Measurements from ENCODE around the gene EPHA6.
"Not testable (repeated sequence)": the region's sequence is repeated elsewhere in the genome, so short reads cannot be mapped to it uniquely, and the experiment has no call there.

The EPHA6 gene

GRCh38 chr3:97480696-97481289, 666.4 kb downstream of the EPHA6 start:
- DNase-seq = not testable (repeated sequence)

GRCh38 chr3:97481416-97481815, 667.0 kb downstream of the EPHA6 start:
- DNase-seq = no peak

- DNase-seq = no peak
Observed at GRCh38 chr3:97485206-97485605, 670.8 kb downstream of the EPHA6 start.

DNA sequence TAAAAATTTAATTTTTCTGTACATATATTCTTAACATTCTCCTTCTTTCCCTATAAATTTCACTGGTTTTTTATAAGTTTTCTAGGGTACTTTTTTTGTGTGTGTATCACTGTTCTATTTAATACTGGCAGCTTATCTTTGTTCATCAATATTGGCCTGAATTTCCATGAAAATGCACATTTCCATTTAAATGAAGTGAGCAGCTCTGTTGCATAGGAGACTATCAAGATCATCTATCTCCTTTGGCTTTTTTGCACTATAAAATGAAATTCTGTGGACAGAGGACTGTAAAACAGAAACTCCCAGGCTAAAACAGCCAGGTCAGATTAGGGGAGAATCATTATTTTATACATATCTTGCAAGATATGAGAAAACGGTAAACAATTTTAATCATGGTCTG, 673.2 kb downstream of the EPHA6 start:
- no peak for DNase-seq

DNA sequence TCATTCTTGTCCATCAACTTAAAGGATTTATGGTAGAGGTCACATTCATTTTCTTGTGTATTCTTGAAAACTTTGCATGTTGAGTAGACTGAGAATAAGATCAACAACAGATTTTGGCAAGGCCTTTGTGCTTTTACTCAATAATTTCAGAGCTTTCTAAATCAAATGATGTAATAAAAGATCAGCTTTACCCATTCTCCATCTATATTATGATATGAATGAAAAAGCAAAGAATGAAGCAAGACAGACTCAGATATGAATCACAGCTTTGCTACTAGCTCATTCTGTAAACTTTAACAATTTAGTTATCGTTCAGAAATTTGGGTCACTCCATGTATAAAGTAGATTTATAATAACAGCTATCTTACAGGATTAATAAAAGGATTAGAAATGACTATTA, 674.3 kb downstream of the EPHA6 start:
- DNase-seq = no peak

- no peak for DNase-seq
Observed at GRCh38 chr3:97495896-97496295, 681.5 kb downstream of the EPHA6 start.

DNA sequence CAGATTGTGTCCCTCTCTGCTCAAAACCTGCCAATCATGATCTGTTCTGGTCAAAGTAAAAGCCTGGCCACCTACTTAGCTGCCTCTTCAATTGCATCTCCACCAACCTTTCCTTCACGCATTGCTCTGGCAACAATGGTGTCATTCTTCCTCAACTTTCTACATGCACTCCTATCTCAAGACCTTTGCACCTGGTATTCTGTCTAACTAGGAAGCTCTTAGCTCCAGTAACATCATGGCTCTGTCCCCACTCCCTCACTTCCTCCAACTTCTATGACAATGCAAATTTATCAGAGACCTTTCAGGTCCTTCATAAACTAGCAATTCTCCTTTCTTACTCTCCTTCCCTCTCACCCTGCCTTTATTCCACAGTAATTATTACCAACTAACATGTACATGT, 682.7 kb downstream of the EPHA6 start:
- no peak for DNase-seq

- DNase-seq = no peak
Observed at GRCh38 chr3:97504463-97504862, 690.1 kb downstream of the EPHA6 start.

- DNase-seq = no peak
Observed at GRCh38 chr3:97510795-97511194, 696.4 kb downstream of the EPHA6 start.

GRCh38 chr3:97515076-97515475, 700.7 kb downstream of the EPHA6 start:
- DNase-seq = no peak

DNA sequence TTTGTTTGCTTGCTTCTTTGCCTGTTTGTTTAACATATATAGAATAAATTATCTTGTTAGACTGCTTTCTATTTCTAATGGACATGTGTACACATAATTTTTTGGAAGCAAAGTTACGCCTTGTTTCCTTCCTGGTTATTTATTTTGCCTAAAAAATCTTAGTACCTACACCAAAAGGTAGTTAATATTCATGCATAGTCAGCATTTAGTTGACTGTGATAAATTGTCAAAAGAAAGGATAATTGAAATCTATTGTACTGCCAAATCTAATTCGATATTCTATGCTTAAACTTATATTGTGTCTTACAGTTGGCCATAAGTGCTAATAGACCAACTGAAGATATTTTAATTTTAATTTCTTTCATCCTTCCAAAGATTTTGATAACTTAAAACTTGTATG, 716.3 kb downstream of the EPHA6 start:
- DNase-seq = no peak

DNA sequence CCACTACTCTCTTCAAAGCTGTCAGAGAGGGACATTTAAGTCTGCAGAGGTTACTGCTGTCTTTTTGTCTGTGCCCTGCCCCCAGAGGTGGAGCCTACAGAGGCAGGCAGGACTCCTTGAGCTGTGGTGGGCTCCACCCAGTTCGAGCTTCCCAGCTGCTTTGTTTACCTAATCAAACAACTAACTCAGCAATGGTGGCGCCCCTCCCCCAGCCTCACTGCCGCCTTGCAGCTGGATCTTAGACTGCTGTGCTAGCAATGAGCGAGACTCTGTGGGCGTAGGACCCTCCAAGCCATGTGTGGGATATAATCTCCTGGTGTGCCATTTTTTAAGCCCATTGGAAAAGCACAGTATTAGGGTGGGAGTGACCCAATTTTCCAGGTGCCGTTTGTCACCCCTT, 733.2 kb downstream of the EPHA6 start:
- DNase-seq = not testable (repeated sequence)

GRCh38 chr3:97550408-97550807, 736.0 kb downstream of the EPHA6 start:
- no peak for DNase-seq

- DNase-seq = no peak
Observed at GRCh38 chr3:97552186-97552585, 737.8 kb downstream of the EPHA6 start.

DNA sequence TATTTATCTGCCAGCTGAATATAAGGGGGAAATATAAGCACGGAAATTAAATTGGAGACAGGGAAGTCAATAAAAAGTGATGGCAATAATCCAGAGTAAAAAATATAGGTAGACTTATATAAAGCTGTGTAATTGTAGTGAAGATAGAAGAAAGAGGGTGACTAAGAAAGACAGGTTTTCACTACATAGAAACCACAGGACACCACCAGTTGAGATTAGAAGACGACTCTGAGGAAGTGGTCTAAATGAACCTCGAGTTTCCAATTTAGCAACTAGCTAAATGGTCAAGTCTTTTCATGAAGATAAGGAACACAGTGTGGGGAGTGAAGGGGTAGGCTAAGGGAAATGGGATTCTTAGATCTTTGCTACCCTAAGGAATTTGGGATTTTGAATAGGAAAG, 761.3 kb downstream of the EPHA6 start:
- DNase-seq = no peak

DNA sequence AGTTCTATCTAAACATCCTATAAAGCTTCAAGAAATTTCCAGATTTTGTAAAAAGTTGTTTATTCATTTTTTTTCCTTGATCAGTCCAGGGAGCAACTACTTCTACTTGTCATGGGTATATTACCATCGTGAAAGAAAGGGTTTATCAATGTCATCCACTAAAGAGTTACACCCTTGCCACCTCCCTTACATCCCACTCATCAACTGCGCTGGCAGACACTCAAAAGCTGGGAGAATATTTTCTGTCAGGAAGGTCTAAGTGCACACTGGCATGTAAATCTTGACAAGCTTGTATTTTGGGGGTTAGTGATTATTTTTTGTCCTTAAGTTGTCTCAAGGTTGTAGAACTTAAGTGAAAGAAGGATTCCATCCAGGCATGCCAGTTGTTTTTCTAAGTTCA, 761.8 kb downstream of the EPHA6 start:
- DNase-seq = no peak

DNA sequence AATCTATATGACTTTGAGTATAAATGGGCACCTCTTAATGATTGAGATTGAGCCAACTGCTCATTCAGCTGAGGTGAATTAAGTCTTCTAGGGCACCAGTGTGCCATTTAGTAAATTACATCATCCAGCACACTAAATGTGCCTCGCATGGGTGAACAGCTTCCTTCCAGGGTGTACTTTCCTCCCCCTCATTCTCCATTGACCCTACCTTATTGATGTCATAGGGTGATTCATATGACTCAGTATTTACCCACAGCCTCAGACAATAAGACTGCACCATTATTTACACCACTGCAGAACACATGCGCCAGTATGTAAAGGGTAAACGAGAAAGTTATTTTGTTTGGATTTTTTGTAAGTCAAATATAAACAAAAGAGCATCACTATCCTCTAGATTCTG, 765.0 kb downstream of the EPHA6 start:
- no peak for DNase-seq

DNA sequence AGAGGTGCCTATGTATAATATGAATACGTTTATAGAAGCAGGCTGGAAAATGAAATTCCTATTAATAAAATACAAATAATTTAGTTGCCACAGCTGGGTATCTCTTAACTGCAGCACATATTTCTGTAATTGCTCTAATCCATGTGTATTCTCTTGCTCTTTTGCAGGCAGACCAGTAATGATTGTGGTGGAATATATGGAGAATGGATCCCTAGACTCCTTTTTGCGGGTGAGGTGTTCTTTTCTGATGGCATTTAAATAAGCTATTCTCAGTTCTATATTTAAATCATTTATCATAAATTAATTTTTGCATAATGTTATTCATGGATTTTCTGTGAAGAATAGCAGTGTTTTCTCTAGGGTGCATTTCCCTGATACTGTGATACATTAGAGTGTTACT, 796.2 kb downstream of the EPHA6 start:
- DNase-seq = no peak

GRCh38 chr3:97612632-97613031, 798.2 kb downstream of the EPHA6 start:
- no peak for DNase-seq

- DNase-seq = no peak
Observed at GRCh38 chr3:97613139-97613538, 798.7 kb downstream of the EPHA6 start.

DNA sequence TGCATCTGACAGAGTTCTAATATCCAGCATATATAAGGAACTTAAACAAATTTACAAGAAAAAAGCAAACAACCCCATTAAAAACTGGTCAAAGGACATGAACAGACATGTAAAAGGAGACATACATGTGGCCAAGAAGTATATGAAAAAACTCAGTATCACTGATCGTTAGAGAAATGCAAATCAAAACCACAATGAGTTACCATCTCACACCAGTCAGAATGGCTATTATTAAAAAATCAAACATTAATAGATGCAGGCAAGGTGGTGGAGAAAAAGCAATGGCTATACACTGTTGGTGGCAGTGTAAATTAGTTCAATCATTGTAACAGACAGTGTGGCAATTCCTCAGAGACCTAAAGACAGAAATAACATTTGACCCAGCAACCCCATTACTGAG, 806.1 kb downstream of the EPHA6 start:
- not testable (repeated sequence) for DNase-seq

- no peak for DNase-seq
Observed at GRCh38 chr3:97636465-97636864, 822.1 kb downstream of the EPHA6 start.

- DNase-seq = no peak
Observed at GRCh38 chr3:97646932-97647331, 832.5 kb downstream of the EPHA6 start.

DNA sequence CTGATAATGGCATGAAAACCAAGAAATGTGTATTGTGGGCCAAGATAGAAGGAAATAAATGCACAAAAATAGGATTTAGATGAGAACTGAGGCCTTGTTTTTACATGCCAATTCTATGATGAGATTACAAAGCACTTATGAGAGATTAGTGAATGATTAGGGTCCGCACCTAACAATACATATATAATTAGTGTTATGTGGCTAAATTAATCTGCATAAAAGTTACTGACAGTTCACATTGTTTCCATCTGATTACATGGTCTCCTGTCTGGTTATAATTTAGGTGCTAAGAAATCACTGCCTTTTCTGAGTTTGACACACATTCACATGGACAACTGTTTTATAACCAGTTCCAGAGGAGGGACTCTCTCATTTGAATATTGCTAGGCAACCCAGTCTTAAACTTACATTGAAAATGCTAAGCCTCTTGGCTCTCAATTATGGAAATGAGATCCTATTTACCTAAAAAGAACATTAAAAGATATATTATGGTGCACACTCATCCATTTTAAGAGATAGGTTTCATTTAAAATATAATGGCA, 833.1 kb downstream of the EPHA6 start:
- no peak for DNase-seq

GRCh38 chr3:97655971-97656370, 841.6 kb downstream of the EPHA6 start:
- no peak for DNase-seq
